Inferior parietal cortex (tissue), 1 donor: ENCODE data around the gene KRT5.

ENCODE experiments used
- DNase-seq: peaks from one replicate; pipeline ENCODE4 v3.0.0-alpha.2; 2016; ENCODE audit errors: extremely low spot score

KRT5 gene

DNA sequence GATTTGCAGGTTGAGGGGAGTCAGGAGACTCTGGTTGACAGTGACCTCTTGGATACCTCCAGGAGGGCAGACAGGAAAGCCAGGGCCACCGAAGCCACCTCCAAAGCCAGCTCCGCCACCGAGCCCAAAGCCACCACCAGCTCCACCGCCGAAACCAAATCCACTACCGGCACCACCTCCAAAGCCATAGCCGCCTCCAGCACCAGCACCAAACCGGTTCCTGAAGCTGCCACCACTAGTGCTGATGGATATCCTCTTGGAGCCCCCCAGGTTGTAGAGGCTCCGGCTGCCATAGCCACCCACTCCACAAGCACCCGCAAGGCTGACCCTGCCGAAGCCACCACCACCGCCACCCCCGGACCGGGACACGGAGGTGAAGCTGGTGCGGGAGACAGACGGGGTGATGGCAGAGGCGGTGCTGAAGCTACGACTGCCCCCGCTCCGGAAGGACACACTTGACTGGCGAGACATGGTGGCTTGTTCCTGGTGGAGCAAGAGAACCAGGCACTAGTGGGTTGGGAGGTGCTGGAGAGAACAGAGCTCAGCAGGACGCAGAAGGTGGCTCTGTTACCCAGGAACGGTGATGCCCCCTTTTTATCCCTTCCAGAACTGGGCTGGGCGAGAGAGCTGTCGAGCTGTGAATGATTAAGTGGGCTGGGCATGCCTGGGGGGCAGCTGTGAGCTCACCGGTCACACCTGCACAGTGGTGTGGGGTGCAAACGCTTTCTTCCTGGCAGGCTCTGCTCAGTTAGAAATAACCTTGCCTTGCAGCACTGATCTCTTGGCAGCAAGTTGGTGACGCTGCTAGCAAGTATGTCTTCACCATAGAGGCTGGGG lies at the start of gene KRT5:
Gene KRT5, minus strand, starts transcription at position 569 of the 837 bp plus-strand sequence. Its CDS starts 98 bp downstream, at position 471.
- no peak for DNase-seq

GRCh38 chr12:52568111-52568510 lies 47.9 kb upstream of the KRT5 start:
- DNase-seq: no peak

DNA sequence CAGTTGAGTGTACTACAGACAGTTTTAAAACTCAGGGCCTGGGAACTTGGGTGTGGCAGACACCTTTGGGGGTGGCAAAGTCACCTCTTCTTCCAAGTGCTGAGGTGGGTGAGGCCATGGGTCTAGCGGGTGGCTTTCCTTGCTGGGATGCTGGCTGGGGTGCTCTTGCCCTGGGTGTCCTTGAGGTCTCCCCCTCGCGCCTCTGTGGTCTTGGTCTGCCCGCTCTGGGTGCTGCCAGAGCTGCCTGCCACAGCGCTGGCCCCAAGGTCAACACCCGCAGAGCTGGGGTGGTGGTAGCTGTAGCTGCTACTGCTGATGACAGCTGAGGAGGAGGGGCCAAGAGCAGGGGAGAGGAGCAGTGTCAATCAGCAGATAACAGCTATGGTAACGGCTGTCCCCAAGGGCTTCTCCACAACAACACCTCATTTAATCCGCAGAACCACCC lies 46.7 kb upstream of the KRT5 start:
- no peak for DNase-seq

DNA sequence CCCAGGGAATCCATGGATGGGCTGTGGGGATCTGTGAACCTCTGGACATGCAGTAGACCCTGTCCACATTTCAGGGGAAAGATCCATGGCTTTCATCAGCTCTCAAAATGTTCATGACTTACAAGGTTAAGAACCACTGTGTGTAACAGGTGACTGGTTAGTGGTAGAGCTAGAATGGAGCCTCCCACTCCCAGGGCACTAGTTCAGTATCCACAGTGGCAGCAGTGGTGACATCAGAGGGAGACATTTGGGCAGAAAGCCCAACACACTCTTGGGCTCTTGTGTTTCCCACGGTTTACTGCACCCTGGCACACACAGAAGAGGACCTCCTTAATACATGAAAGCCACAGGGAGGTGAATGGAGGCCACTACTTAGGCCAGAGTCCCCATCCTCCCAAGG lies 44.4 kb upstream of the KRT5 start:
- no peak for DNase-seq

GRCh38 chr12:52561880-52562449 lies 41.8 kb upstream of the KRT5 start:
- no peak for DNase-seq

DNA sequence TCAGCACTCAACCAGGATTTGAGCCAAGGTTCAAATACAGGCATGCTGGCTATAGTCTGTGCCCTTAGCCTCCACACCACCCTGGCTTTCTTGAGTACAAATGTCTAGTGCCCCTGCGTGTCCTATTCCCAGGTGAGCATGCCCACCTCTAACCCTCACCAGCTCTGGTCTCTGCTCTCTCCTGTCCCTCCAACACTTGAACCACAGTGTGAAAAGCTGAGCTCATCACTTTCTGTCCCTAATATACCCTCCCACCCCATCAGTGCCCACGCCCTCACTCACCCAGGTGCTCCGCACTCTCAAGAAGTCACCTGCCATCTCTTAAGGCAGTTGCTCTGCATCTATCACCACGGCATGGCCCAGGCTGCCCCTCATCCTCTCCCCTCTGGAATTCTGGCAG lies 39.8 kb upstream of the KRT5 start:
- no peak for DNase-seq

DNA sequence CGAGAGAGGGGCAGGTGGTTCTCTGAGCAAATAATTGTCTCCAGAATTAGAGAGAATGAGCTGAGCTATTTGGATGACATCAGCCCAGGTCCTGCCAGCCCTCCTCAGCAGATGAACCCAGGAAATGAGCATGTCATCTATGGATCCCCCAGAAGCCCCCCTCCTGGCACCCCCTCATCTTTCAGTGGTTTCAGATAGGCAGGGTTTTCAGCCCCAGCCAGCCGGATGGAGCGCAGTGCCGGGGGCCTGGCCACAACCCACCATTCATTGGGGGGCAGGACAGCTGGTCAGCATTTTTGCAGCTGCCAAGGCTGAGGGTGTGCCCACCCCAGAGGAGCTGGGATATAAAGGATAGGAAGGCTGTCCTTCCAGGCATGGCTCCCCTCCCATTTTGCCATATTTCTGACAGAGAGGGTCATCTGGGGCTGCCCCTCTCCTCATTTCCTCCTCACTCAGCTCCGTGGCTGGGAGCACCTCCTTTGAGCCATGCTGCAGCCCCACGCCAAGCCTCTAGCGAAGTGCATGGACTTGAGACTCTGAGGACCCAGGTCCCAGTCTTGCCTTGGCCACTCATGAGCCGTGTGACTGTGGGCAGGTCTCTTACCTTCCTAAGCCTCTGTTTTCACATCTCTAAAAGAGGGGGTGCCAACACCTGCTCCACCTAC lies 38.7 kb upstream of the KRT5 start:
- DNase-seq: no peak

- DNase-seq: no peak
Measured at GRCh38 chr12:52557476-52557875, 37.3 kb upstream of the KRT5 start.

- DNase-seq: no peak
Measured at GRCh38 chr12:52555577-52555976, 35.4 kb upstream of the KRT5 start.

DNA sequence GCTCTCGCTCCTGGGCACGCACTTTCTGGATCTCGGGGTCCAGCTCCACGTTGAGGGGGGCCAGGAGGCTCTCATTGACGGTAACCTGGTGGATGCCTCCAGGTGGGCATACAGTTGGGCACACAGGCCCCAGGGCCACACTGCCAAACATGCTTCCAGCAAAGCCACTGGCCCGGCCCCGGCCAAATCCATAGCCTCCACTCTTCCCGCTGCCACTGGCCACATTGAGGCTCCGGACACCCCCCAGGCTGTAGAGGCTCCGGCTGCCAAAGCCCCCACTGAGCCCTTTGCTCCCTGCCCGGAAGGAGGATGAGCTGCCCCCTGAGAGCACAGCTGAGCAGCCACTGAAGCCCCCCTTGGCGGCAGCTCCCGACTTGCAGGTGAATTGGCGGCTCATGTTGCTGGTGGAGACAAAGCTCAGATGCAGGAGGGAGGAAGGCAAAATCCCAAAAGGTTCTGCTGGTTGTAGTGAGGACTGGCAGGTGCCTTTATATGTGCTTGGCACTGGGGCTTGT lies 32.5 kb upstream of the KRT5 start, which contains the start of gene KRT71:
Gene KRT71, minus strand, starts transcription at position 465 of the 515 bp plus-strand sequence. Its CDS starts 68 bp downstream, at position 397.
- DNase-seq: no peak

DNA sequence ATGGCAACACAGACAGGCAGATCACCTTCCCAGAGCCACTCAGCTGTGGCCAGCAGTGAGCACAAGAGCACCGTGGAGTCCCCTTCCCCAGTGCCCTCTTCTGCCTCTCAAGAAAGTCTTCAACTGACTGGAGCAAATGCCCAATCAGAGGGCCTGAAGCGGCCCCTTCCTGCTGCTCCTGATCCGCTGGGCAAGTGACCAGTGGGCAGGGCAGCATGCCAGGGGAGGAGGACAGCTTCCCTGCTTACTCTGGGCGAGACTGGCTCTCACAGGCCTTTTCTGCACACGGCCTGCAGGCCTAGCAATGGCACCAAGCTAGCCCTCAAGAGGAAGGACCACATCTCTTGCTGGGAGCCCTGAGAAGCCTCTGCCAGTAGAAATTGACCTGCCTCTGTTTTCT lies 31.9 kb upstream of the KRT5 start:
- DNase-seq: no peak

DNA sequence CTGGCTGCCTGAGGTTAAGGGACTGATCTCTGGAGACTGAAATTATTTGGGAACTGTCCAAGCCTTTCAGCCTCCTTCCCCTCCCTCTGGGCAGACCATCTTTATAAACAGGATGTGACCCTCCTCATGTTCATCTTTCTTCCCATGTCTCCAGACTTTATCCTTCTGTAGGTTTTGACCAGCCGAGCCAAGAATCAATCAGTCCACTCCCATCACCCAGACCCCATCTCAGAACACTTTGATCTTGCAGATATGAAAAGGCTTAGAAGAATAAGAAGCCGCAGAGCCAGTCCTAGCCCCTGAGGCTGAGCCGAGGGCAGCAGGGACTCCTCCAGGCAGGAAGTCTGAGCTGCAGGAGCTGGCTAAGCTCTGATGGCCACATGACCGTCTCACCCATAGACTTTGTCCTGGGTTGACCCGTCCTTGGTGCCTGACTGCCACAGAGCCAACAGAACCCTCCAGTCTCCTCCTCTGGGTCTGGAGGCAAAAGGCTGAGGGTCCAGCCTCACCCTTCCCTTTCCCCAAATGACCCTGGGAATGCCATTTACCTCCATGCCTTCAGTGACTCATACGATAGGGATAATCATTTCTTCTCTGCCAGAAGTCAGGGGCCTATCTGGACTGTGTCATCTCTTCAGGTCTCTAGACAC lies 31.1 kb upstream of the KRT5 start:
- no peak for DNase-seq

GRCh38 chr12:52546126-52546525 lies 25.9 kb upstream of the KRT5 start:
- DNase-seq: no peak

- no peak for DNase-seq
Measured at GRCh38 chr12:52543985-52544883, 24.0 kb upstream of the KRT5 start.

DNA sequence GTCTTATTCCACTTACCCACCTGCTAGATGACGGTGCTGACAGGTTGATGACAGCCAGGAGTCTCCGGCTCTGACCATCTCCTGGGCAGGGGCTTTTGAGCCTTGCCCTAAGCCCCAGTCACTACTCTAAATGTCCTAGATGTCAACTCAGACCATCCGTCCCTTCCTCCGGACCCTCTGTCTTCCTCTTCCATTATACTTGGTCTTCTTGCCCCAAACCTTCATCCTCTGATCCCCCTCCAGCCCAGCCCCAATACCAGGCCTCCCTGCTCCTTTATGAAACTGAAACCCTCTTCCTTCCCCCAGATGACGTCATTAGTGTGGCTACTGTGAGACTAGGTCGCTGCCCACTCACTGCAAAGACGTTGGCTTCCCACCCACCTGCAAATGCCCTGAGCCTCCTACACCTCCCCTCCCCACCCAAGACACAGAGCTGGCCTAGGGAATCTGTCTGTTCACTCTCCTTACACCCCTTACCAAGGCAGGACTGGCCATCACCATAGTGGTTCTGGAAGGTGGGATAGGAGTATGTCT lies 22.7 kb upstream of the KRT5 start:
- no peak for DNase-seq

- no peak for DNase-seq
Measured at GRCh38 chr12:52542157-52542556, 22.0 kb upstream of the KRT5 start.

DNA sequence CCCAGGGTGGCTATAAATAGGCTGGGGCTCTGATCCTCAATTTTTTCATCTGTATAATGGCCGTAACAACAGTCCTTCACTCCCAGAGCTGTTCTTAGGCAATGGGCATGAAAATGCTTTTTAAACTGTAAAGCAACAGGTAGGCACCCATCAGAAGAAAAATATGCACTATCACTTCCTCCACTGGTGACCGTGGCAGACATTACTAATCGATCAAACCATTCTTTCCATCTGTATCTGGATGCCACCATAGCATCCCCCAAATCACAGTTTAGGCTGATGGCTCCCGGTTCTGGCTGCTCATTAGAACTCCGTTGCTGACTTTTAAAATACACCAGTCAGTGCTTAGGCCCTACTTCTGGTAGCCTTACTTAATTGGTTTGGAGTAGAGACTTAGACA lies 21.5 kb upstream of the KRT5 start:
- DNase-seq: no peak

- DNase-seq: no peak
Measured at GRCh38 chr12:52540531-52540930, 20.3 kb upstream of the KRT5 start.

DNA sequence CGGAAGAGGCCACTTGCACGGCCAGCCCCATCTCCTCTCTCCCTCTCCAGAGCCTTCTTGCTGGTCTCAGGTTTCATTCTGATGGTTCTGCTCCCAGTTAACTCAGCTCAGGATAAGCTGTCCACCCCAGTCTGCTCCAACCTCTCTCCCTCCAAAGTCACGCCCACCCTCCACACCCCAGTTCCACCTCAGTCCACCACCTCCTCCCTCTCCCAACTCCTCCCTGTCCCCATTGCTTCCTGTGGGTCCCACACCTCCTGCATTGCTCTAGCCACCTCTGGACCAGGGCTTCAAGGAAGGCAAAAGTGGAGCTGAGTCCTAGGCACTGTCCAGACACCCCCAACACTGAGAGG lies 19.6 kb upstream of the KRT5 start:
- DNase-seq: no peak

DNA sequence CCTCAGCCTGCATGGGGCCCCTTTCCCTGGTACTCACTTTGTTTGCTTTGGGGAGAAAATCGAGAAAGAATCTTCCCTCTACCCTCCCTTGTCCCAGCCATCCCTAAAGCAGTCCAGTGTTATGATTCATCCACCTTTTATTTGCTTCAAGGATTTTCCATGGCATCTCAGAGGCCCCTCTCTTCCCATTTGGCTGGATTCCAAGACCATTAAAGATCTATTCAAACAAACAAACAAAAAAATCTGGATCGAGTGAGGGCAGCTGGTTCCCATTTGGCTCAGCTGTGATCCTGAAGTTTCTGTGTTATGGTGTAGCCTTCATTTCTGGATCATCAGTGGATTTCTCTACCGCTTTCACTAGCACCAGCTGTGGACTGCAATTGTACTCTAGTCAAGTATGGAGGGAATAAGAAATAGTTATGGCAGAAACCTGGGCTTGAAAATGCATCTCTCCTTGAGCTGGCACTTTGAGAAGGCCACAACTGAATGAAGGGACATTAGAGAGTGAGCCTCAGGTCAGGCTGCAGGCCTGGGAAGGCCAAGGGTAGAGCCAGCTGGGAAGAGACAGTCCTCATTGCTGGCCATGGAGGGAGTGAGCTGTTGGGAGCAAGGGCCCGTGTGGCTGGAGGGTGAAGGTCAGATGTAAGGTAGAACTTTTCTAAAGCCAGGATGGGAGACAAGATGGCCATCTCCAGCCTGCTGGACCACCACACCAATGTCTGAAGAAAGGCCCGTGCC lies 19.1 kb upstream of the KRT5 start:
- DNase-seq: no peak
